DMS53 (cell line): ENCODE data around the gene GNGT1.

Source experiments
- DNase-seq: peaks from one replicate; lab custom pipeline; 2025; lab: John Stamatoyannopoulos, UW

The GNGT1 gene

GRCh38 chr7:93943816-93944540, 37.6 kb downstream of the GNGT1 start:
- no peak for DNase-seq

- DNase-seq = no peak
Measured at GRCh38 chr7:93944673-93945072, 38.3 kb downstream of the GNGT1 start.

- no peak for DNase-seq
Measured at GRCh38 chr7:93945083-93945482, 38.7 kb downstream of the GNGT1 start.

- DNase-seq = no peak
Measured at GRCh38 chr7:93945756-93946535, 39.6 kb downstream of the GNGT1 start.

GRCh38 chr7:93948106-93948505, 41.7 kb downstream of the GNGT1 start:
- no peak for DNase-seq

GRCh38 chr7:93948873-93949272, 42.5 kb downstream of the GNGT1 start:
- DNase-seq = peak; percentile 27

- DNase-seq = peak; percentile 83
Measured at GRCh38 chr7:93949423-93949822, 43.1 kb downstream of the GNGT1 start.

- no peak for DNase-seq
Measured at GRCh38 chr7:93955304-93955703, 48.9 kb downstream of the GNGT1 start.

- no peak for DNase-seq
Measured at GRCh38 chr7:93957767-93958166, 51.4 kb downstream of the GNGT1 start.

- no peak for DNase-seq
Measured at GRCh38 chr7:93958216-93958615, 51.8 kb downstream of the GNGT1 start.

GRCh38 chr7:93958651-93959050, 52.3 kb downstream of the GNGT1 start:
- DNase-seq = no peak
